ENCODE measurements around the gene PIK3C2G.

DNA sequence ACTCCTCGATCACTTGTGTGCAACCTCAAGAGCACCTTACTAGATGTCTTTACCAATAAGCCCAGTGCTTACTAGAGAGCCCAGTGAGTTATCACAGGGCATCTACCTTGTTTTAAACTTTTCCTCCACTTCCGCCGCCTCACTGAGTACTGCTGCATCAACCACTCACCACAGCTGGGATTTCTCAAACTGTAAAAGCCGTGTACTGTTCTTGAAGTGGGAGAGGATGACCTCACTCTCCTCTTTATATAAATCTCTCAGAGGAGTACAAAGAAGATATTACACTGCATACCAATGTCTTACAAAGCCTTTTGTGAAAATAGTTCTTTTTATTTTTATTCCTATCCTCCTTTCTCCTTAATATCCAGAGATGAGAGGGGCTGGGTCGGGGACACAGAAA lies 382.4 kb downstream of the PIK3C2G start:
- TF ChIP-seq, protein P1, sequence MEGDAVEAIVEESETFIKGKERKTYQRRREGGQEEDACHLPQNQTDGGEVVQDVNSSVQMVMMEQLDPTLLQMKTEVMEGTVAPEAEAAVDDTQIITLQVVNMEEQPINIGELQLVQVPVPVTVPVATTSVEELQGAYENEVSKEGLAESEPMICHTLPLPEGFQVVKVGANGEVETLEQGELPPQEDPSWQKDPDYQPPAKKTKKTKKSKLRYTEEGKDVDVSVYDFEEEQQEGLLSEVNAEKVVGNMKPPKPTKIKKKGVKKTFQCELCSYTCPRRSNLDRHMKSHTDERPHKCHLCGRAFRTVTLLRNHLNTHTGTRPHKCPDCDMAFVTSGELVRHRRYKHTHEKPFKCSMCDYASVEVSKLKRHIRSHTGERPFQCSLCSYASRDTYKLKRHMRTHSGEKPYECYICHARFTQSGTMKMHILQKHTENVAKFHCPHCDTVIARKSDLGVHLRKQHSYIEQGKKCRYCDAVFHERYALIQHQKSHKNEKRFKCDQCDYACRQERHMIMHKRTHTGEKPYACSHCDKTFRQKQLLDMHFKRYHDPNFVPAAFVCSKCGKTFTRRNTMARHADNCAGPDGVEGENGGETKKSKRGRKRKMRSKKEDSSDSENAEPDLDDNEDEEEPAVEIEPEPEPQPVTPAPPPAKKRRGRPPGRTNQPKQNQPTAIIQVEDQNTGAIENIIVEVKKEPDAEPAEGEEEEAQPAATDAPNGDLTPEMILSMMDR (IDR thresholded peaks at IDR 0.05) = no peak
- TF ChIP-seq POLR2A (IDR thresholded peaks at IDR 0.05) = no peak

Measured in vagina (tissue), 2 donors.